NOMO-1 treated with DMSO at 0.1 percent for 48 hours (cell line): ENCODE measurements around the gene KIF11.

ENCODE experiments used
- DNase-seq: peaks from one replicate; lab custom pipeline; 2025; ENCODE audit not compliant: unreplicated experiment; lab: John Stamatoyannopoulos, UW

Gene KIF11

DNA sequence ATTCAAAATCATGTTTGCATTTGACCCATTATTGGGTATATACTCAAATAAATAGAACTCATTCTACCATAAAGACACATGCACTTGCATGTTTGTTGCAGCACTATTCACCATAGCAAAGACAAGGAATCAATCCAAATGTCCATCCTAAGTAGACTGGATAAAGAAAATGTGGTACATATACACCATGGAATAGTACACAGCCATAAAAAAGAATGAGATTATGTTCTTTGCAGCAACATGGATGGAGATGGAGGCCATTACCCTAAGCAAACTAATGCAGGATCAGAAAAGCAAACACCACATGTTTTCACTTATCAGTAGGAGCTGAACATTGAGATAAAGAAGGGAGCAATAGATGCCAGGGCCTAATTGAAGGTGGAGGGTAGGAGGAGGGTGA is 84.8 kb downstream of the KIF11 start:
- DNase-seq, result no peak

DNA sequence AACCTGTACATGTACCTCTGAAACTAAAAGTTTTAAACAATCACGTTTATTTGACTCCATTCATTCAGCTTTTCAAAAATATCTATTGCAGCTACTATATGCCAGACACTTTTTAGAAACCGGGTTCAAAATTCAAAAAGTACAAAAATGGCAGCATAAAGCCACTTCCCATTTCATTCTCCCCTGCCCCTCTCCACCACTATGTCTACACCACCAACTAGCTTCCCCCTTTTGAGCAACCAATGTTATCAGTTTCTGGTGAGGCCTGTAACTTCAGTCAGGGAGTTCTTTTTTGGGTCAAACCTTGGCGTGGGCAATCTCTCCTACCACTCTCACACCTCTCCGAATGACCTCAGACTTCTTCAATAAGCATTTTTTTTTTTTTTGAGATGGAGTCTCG is 85.3 kb downstream of the KIF11 start:
- peak; percentile 11 for DNase-seq

- no peak for DNase-seq
Measured at GRCh38 chr10:92681306-92681834, 88.4 kb downstream of the KIF11 start.

- DNase-seq, result peak; percentile 58
Measured at GRCh38 chr10:92688573-92688926, 95.6 kb downstream of the KIF11 start.

DNA sequence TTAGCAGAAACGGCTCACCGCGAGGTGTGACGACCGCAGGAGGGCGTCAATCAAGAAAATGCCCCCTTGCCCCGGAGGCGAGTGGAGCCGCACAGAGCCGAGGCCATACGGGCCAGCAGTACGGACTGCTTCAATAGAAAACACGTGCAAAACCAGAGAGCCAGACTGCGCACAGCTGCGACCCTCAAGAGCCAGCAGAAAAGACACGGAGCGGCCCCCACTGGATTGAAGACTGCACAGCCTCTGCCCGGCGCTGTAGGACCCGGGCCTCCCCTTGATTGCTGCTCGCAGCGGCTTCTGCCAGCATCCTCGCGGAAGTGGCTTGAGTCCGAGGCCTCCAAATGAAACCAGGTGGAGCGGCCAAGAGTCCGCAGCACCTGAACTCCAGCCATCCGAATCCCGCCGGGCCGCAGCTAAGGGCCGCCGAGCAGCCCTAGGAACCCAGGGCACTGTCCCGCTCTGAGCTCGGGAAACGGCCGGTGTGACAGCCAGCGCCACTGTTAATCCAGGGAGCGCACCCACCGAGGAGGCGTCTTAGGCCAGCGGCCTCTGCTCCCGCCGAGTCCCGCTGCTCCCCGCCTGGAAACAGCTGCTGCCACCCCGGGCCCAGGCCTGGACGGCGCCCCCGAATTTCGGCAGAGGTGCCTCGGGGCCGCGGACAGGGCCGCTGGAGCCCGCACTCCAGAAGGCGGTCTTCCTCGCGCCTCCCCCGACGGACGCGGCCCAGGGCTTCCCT is 96.2 kb downstream of the KIF11 start:
- peak; percentile 39 for DNase-seq

- DNase-seq, result peak; percentile 75
Measured at GRCh38 chr10:92689663-92690210, 96.8 kb downstream of the KIF11 start, which contains the start of gene HHEX. TSS of gene HHEX (plus strand) at chr10:92689955. CDS start at chr10:92689987, 32 bp downstream.

GRCh38 chr10:92690211-92690914 is 97.4 kb downstream of the KIF11 start:
- DNase-seq, result peak; percentile 83

DNA sequence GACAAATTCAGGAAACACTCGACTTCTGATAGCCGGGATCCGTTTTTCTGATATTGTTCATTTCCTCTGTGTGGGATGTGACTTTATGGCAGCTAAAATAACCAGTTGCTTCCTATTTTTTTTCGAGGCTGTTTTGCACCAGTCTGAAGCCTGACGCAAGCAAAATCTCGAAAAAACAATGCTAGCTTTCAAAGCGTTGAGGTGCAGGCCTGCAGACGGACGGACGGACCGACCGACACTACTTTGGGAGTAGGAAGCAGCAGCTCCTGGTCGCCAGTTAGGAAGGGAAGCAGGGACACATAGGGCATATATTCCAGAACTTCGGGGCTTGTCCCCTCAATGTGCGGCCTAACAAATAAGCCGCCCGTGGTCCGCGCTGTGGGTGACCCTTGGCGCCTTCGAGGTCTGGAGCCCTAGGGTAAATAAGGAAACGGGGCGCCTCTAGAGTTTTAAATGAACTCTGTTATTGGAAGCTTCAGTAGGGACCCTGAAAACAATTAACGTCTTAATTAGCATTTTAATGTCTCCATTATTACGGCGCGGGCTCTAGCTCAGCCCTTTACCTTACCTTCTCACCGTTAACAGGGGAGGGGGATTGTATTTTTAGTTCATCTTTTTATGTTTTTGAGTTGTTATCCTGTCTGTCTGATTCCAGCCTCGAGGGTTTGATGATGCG is 98.1 kb downstream of the KIF11 start:
- peak; percentile 61 for DNase-seq

- DNase-seq, result peak; percentile 80
Measured at GRCh38 chr10:92691591-92692079, 98.7 kb downstream of the KIF11 start.

- DNase-seq, result no peak
Measured at GRCh38 chr10:92692080-92692671, 99.2 kb downstream of the KIF11 start.

DNA sequence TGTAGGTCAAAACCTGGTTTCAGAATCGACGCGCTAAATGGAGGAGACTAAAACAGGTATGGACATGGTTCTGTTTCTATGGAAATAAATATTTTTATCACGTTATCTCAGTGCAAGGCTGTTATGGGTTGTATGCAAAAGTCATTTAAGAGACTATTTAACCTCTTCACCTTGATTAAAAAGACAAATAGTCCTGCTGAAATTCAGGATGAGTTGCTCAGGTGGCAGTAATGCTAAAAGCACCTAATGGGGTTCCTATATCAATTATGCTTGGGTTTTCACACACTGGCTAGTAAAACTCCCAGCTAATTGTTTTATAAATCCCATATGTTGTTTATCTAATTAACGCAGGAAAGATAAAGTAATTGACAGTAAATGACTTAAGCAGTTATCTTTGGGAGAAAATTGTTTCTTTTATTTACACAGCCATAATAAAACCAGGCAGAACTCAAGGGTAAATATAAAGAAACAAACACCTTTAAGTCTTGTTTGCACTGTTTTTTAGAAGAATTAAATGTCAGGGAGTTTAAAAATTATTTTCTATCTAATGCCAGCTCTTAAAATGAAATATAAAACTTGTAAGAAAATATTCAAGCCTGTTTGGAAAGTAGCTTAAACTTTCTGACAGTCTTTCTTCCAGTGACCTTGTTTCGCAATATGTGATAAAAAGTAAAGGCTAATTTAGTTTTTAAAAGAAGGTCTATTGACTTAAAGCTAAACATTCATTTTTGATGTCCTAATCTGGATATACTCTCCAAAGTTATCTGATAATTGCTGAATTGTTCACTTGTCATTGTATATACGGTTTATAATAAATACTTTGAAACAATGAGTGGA is 100.0 kb downstream of the KIF11 start:
- DNase-seq, result no peak

- DNase-seq, result no peak
Measured at GRCh38 chr10:92693534-92693893, 100.6 kb downstream of the KIF11 start.

DNA sequence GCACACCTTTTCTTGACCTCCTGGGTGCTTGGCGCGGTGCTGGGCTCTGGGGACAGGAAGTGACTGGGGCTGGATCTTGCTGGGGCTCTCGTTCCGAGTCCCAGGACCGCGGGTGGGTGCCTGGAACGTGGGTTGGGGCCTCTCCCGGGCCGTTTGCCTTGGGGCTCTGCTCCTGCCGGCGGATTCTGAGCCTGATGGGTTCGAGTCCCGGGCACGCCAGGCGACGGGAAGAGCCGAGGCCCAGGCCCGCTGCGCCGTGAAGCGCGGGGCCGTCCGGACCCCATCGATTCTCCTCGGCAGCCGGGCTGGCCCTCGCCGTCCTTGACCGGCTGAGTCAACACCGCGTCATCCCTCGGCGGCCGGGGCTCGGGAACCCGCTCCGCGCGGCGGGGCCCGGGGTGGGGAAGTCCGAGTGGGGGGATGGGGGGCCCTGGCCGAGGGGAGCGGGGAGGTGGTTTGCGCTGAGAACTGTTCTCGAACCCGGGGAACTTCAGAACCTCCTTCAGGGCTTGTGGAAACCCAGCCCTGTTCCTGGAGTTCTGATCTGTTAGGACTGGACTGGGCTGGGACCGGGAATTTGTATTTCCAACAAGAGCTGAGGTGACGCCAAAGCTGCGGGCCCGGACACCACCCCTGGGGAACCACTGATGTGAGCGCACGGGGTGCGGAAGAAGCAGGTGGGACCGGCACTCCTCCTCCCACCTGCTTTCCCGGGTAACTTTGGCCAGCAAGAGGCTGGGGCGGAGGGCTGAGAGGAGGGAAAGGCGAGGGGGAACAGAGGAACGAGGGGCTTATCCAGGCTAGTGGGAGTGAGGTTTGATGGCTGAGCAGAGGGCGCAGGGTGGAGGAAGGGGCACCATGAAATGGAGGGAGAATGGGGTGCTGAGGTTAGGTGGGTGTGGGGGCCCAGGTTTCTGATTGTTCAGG is 103.0 kb downstream of the KIF11 start:
- DNase-seq, result no peak

DNA sequence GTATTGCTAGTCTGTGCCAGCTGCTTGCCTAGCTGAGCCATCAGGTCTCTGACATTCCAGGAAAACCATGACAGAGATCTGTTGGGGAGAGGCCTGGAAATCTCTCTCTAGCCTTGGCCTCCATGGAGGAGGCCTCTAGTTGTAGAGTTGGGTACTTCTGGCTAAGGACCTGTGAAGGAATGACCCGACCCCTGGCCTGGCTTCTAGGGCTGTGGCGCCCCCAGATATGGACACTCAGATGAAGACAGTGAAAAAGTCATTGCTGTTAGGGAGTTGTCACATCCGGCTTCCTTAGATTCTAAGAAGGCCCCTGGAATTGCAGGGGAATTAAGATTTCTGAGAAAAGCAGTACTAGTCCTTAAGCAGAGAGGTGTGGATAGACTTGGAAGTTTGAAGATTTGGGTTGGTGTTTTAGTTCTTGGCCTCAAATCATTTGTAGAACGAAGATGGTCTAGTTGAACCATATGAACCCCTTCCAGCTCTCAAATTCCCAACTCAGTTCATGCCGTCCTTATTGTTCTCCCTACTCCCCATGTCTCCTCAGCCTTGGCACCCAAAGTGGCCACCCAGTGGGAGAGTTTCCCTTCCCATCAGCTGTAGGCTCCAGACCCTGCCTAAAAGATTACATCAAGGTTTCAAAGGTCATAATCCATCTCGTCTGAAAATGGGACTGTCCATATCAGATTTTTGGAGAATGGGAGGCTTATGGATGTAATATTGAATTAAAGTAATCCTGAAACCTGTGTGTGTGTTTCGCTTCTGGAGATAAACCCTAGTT is 103.9 kb downstream of the KIF11 start:
- DNase-seq, result no peak

GRCh38 chr10:92697663-92698511 is 105.0 kb downstream of the KIF11 start:
- peak; percentile 70 for DNase-seq

DNA sequence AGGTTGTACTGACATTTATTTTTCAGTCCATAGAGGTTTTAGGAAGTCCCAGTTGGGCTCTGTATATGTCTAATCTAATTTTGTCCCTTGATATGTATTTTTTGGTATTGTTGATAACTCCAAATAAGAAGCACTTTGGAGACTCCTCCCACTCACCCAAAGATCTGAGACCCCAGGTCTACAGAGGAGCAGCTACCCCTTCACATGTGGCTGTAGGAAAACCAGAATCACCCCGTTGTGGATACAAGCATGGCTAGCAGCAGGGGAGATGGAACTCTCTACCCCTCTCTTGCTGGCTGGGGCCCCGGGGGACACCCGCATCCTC is 106.2 kb downstream of the KIF11 start:
- DNase-seq, result no peak
